B cell (primary cell): ENCODE measurements around the gene EGFLAM.

Source experiments
- CTCF ChIP-seq: fragments of 200-600 bp; IDR thresholded peaks from one replicate; pipeline ENCODE4 v1.8.0; 2022; ENCODE audit warnings: antibody characterized with exemption, mild to moderate bottlenecking
- EZH2 ChIP-seq: IDR thresholded peaks from 2 replicates; pipeline ENCODE4 v1.6.1; 2012; ENCODE audit warnings: borderline replicate concordance, low read depth, mild to moderate bottlenecking, moderate library complexity, low read length; ENCODE audit not compliant: insufficient read depth, poor library complexity, severe bottlenecking

GRCh38 chr5:38286002-38286401, 27.6 kb downstream of the EGFLAM start:
- TF ChIP-seq CTCF = no peak
- TF ChIP-seq EZH2 = no peak
